ENCODE results near the gene MCU. TPM values are rescaled to one million over a fixed set of nuclear protein-coding genes. Genes with fewer than 3 reads are reported as not detected.

Gene MCU
- total and polyA plus RNA-seq, 2 donors (not counting 1 experiment from before 2014, with no cell fraction given): 40.5 to 77.1 TPM

DNA sequence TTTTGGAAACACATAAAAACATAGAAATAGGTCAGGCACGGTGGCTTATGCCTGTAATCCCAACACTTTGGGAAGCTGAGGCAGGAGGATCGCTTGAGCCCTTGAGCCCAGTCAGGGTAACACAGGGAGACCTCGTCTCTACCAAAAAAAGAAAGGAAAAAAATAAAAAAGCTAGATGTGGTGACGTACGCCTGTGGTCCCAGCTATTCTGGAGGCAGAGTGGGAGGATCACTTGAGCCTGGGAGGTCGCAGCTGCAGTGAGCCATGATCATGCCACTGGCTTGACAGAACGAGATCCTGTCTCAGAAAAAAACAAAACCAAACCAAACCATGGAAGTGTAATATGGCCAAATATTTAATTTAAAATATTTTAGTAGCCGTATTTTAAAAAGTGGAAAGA, 55.6 kb downstream of the MCU start:
- no peak overlapping the region for H3K27ac ChIP-seq (ENCODE audit: insufficient read depth, low read length)
- H4K20me1 ChIP-seq (ENCODE audit: control insufficient read depth, extremely low read depth, insufficient read depth, low read length): no peaks in the 10 kb centered on the region
- H3K27me3 ChIP-seq (ENCODE audit: control insufficient read depth, insufficient read depth, low read length): no peaks in the 10 kb centered on the region
- DNase-seq (ENCODE audit: low read depth in 2 of 2): no peak
- no peaks in the 10 kb centered on the region for H3K4me1 ChIP-seq (ENCODE audit: control insufficient read depth, extremely low read depth, insufficient read depth, low read length)
- no peak overlapping the region for H3K4me2 ChIP-seq (ENCODE audit: extremely low read depth, insufficient read depth, low read length)
- TF ChIP-seq EZH2 (IDR thresholded peaks at IDR 0.05; ENCODE audit: low read length, missing control alignments): no peak
- TF ChIP-seq, protein P1, sequence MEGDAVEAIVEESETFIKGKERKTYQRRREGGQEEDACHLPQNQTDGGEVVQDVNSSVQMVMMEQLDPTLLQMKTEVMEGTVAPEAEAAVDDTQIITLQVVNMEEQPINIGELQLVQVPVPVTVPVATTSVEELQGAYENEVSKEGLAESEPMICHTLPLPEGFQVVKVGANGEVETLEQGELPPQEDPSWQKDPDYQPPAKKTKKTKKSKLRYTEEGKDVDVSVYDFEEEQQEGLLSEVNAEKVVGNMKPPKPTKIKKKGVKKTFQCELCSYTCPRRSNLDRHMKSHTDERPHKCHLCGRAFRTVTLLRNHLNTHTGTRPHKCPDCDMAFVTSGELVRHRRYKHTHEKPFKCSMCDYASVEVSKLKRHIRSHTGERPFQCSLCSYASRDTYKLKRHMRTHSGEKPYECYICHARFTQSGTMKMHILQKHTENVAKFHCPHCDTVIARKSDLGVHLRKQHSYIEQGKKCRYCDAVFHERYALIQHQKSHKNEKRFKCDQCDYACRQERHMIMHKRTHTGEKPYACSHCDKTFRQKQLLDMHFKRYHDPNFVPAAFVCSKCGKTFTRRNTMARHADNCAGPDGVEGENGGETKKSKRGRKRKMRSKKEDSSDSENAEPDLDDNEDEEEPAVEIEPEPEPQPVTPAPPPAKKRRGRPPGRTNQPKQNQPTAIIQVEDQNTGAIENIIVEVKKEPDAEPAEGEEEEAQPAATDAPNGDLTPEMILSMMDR (conservative IDR thresholded peaks at IDR 0.05 in 1 of 2, IDR thresholded peaks at IDR 0.05 in 1 of 2; ENCODE audit: low read depth in 1 of 2, low read length in 2 of 2): no peak
- H2AFZ ChIP-seq (ENCODE audit: low read length): no peak overlapping the region
- H3K4me3 ChIP-seq (replicated peaks in 1 of 4; ENCODE audit: control extremely low read depth in 1 of 4, insufficient read depth in 1 of 4, low read depth in 3 of 4, low read length in 4 of 4): no peak overlapping the region
- no peaks in the 10 kb centered on the region for H3K36me3 ChIP-seq (ENCODE audit: control insufficient read depth, insufficient read depth, low read length)
- no peaks in the 10 kb centered on the region for H3K9me3 ChIP-seq (ENCODE audit: control insufficient read depth, insufficient read depth, low read depth, low read length)
- peaks cover 3% of the 10 kb centered on the region for H3K79me2 ChIP-seq (ENCODE audit: control insufficient read depth, insufficient read depth, low read length)
- no peak overlapping the region for H3K9ac ChIP-seq (ENCODE audit: insufficient read depth, low read length)

DNA sequence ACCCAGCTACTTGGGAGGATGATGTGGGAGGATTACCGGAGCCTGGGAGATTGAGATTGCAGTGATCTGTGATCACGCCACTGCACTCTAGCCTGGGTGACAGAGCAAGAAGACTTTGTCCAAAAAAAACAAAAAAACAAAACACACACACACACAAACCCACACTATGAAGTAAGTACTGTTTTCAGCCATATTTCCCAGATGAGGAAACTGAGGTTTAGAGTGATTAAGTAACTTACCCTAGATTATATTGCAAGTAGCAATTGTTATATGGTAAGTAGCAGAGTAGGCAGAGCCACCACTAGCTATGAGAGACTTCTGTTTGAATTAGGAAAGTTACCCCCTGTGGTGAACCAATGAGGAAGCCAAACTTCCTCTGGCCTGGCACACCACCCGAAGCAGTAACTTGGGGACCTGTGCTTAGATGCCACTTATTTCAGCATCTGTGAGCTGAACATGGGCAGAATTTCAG, 61.9 kb downstream of the MCU start:
- H3K4me1 ChIP-seq (ENCODE audit: control insufficient read depth, extremely low read depth, insufficient read depth, low read length): no peaks in the 10 kb centered on the region
- H3K9me3 ChIP-seq (ENCODE audit: control insufficient read depth, insufficient read depth, low read depth, low read length): no peaks in the 10 kb centered on the region
- H3K9ac ChIP-seq (ENCODE audit: insufficient read depth, low read length): no peak overlapping the region
- no peaks in the 10 kb centered on the region for H4K20me1 ChIP-seq (ENCODE audit: control insufficient read depth, extremely low read depth, insufficient read depth, low read length)
- H3K27me3 ChIP-seq (ENCODE audit: control insufficient read depth, insufficient read depth, low read length): no peaks in the 10 kb centered on the region
- no peaks in the 10 kb centered on the region for H3K36me3 ChIP-seq (ENCODE audit: control insufficient read depth, insufficient read depth, low read length)
- no peak overlapping the region for H3K4me2 ChIP-seq (ENCODE audit: extremely low read depth, insufficient read depth, low read length)
- H3K4me3 ChIP-seq (replicated peaks in 1 of 4; ENCODE audit: control extremely low read depth in 1 of 4, insufficient read depth in 1 of 4, low read depth in 3 of 4, low read length in 4 of 4): no peak overlapping the region
- no peak overlapping the region for H2AFZ ChIP-seq (ENCODE audit: low read length)
- peaks cover 5% of the 10 kb centered on the region for H3K79me2 ChIP-seq (ENCODE audit: control insufficient read depth, insufficient read depth, low read length)
- TF ChIP-seq EZH2 (IDR thresholded peaks at IDR 0.05; ENCODE audit: low read length, missing control alignments): no peak
- TF ChIP-seq, protein P1 (conservative IDR thresholded peaks at IDR 0.05 in 1 of 2, IDR thresholded peaks at IDR 0.05 in 1 of 2; ENCODE audit: low read depth in 1 of 2, low read length in 2 of 2): no peak
- DNase-seq (ENCODE audit: low read depth in 2 of 2): no peak
- H3K27ac ChIP-seq (ENCODE audit: insufficient read depth, low read length): no peak overlapping the region

DNA sequence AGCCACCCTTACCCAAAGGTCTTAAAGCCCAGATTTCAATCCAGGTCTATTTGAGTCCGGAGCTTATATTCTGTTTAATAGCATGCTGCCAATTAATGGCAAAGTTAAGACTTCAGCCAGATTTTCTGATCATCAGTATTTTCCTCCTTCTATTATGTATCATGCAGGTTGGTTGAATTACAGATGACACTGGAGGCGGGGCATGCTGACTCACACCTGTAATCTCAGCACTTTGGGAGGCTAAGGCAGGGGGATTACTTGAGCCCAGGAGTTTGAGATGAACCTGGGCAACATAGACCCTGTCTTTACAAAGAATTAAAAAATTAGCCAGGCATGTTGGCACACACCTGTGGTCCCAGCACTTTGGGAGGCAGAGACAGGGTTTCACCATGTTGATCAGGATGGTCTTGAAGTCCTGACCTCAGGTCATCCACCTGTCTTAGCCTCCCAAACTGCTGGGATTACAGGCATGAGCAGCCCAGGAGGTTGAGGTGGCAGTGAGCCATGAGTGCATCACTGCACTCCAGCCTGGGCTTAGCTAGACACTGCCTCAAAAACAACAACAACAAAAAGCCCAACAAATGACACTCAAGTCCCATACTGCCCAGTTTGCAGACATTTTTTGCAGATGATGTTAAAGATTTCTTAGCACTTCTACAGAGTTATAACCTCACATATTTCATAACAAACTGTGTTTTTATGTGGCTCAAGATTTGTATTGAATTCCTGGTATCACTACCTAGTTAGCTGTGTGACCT, 62.5 kb downstream of the MCU start:
- DNase-seq (ENCODE audit: low read depth in 2 of 2): no peak
- H3K27me3 ChIP-seq (ENCODE audit: control insufficient read depth, insufficient read depth, low read length): no peaks in the 10 kb centered on the region
- TF ChIP-seq, protein P1 (conservative IDR thresholded peaks at IDR 0.05 in 1 of 2, IDR thresholded peaks at IDR 0.05 in 1 of 2; ENCODE audit: low read depth in 1 of 2, low read length in 2 of 2): no peak
- TF ChIP-seq EZH2 (IDR thresholded peaks at IDR 0.05; ENCODE audit: low read length, missing control alignments): no peak
- H3K27ac ChIP-seq (ENCODE audit: insufficient read depth, low read length): no peak overlapping the region
- H2AFZ ChIP-seq (ENCODE audit: low read length): no peak overlapping the region
- H3K36me3 ChIP-seq (ENCODE audit: control insufficient read depth, insufficient read depth, low read length): no peaks in the 10 kb centered on the region
- no peak overlapping the region for H3K4me3 ChIP-seq (replicated peaks in 1 of 4; ENCODE audit: control extremely low read depth in 1 of 4, insufficient read depth in 1 of 4, low read depth in 3 of 4, low read length in 4 of 4)
- H4K20me1 ChIP-seq (ENCODE audit: control insufficient read depth, extremely low read depth, insufficient read depth, low read length): no peaks in the 10 kb centered on the region
- no peaks in the 10 kb centered on the region for H3K4me1 ChIP-seq (ENCODE audit: control insufficient read depth, extremely low read depth, insufficient read depth, low read length)
- no peak overlapping the region for H3K4me2 ChIP-seq (ENCODE audit: extremely low read depth, insufficient read depth, low read length)
- H3K9ac ChIP-seq (ENCODE audit: insufficient read depth, low read length): no peak overlapping the region
- no peaks in the 10 kb centered on the region for H3K9me3 ChIP-seq (ENCODE audit: control insufficient read depth, insufficient read depth, low read depth, low read length)
- H3K79me2 ChIP-seq (ENCODE audit: control insufficient read depth, insufficient read depth, low read length): peaks cover 5% of the 10 kb centered on the region

All from fibroblast of lung (primary cell).